Astrocyte (in vitro differentiated cells and primary cell): Measurements from ENCODE around the gene ZEB2. TPM values are rescaled to one million over a fixed set of nuclear protein-coding genes. Genes with fewer than 3 reads are reported as not detected.

Experiments used
- DNase-seq: peaks from one replicate; pipeline ENCODE4 v3.0.0-alpha.2; 2010; ENCODE audit warnings: low read depth
- FAIRE-seq: peaks from 2 replicates; lab custom pipeline; 2011; peaks lifted over from hg19 to GRCh38; lab: Jason Lieb, UNC
- H2AFZ ChIP-seq: 2 replicates; pipeline ENCODE4 v1.6.0; 2012; ENCODE audit warnings: low read depth, low read length, inconsistent platforms
- H3K27ac ChIP-seq: 2 replicates; pipeline ENCODE4 v1.5.1; 2011; ENCODE audit warnings: low read depth, low read length, inconsistent platforms
- H3K27me3 ChIP-seq: 2 replicates; pipeline ENCODE4 v1.6.0; 2011; ENCODE audit warnings: low read length, inconsistent platforms; ENCODE audit not compliant: insufficient read depth
- H3K36me3 ChIP-seq: 2 replicates; pipeline ENCODE4 v1.5.1; 2011; ENCODE audit warnings: low read length, inconsistent platforms; ENCODE audit not compliant: insufficient read depth
- H3K4me1 ChIP-seq: 2 replicates; pipeline ENCODE4 v1.5.1; 2011; ENCODE audit warnings: low read length, inconsistent platforms; ENCODE audit not compliant: insufficient read depth
- H3K4me2 ChIP-seq: 2 replicates; pipeline ENCODE4 v1.6.0; 2012; ENCODE audit warnings: low read length, inconsistent platforms
- H3K4me3 ChIP-seq: 2 replicates; pipeline ENCODE4 v1.5.1; 2011; ENCODE audit warnings: low read depth, mild to moderate bottlenecking, low read length, inconsistent platforms; ENCODE audit not compliant: insufficient read depth
- H3K79me2 ChIP-seq: 2 replicates; pipeline ENCODE4 v1.6.0; 2012; ENCODE audit warnings: mild to moderate bottlenecking, low read length, inconsistent platforms; ENCODE audit not compliant: insufficient read depth
- H3K9ac ChIP-seq: 2 replicates; pipeline ENCODE4 v1.6.0; 2012; ENCODE audit warnings: mild to moderate bottlenecking, low read length, inconsistent platforms
- H3K9me3 ChIP-seq: 2 replicates; pipeline ENCODE4 v1.5.1; 2012; ENCODE audit warnings: low read depth, mild to moderate bottlenecking, low read length, inconsistent platforms; ENCODE audit not compliant: insufficient read depth
- H4K20me1 ChIP-seq: 2 replicates; pipeline ENCODE4 v1.6.0; 2012; ENCODE audit warnings: low read length, inconsistent platforms; ENCODE audit not compliant: insufficient read depth
- H3K27ac Mint-ChIP-seq: one replicate; pipeline ENCODE4 v1.8.0; 2021; ENCODE audit warnings: mild to moderate bottlenecking, mixed read lengths; ENCODE audit not compliant: unreplicated experiment
- H3K27me3 Mint-ChIP-seq: one replicate; pipeline ENCODE4 v1.8.0; 2021; ENCODE audit warnings: low read depth, mixed read lengths; ENCODE audit not compliant: unreplicated experiment
- H3K36me3 Mint-ChIP-seq: one replicate; pipeline ENCODE4 v1.8.0; 2021; ENCODE audit warnings: low read depth, mixed read lengths; ENCODE audit not compliant: unreplicated experiment
- H3K4me1 Mint-ChIP-seq: one replicate; pipeline ENCODE4 v1.8.0; 2021; ENCODE audit warnings: low read depth, mixed read lengths; ENCODE audit not compliant: unreplicated experiment
- H3K4me3 Mint-ChIP-seq: one replicate; pipeline ENCODE4 v1.8.0; 2021; ENCODE audit warnings: mild to moderate bottlenecking, moderate library complexity, mixed read lengths; ENCODE audit not compliant: unreplicated experiment
- H3K9me3 Mint-ChIP-seq: one replicate; pipeline ENCODE4 v1.8.0; 2021; ENCODE audit warnings: mild to moderate bottlenecking, mixed read lengths; ENCODE audit not compliant: unreplicated experiment
- EZH2 ChIP-seq: IDR thresholded peaks from 2 replicates; pipeline ENCODE4 v1.6.1; 2012; ENCODE audit warnings: mild to moderate bottlenecking, low read length, inconsistent platforms; ENCODE audit not compliant: insufficient read depth
- total RNA-seq: library from RNA; stranded (reverse); gene quantifications from 2 replicates; pipeline ENCODE4 v1.2.1, GENCODE V29; 2021
- TF ChIP-seq, protein P1 (sequence below): IDR thresholded peaks from 2 replicates; pipeline ENCODE4 v1.5.1; 2011; ENCODE audit warnings: low read depth, mild to moderate bottlenecking, inconsistent platforms, low read length, moderate library complexity; ENCODE audit not compliant: insufficient read depth

ZEB2 gene
- total RNA-seq, 1 donor from 2014 or later = 84.9 TPM

DNA sequence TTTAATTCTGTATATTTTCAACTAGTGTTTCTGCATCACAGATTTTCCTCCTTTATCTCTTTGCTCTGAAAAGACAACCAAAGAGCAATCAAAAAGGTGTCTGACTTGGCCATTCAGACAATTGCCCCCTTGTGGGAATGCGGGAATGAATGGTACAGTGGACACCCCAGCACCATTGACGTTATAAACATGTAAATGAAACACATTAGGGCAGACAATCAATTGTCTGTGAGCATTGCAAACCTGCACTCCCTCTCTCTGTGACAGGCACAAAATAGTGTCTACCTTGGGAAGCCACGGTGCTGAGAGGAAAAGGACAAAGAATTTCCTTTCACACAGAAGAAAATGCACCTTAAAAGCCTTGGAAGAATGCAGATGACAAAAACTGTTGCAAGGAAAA lies 8.0 kb downstream of the ZEB2 start:
- H3K27ac ChIP-seq = no peak overlapping the region
- no peaks in the 10 kb centered on the region for H3K36me3 ChIP-seq
- H3K27me3 ChIP-seq = no peaks in the 10 kb centered on the region
- no peaks in the 10 kb centered on the region for H3K9me3 ChIP-seq
- peak overlapping the region; percentile 4 for H3K9ac ChIP-seq
- no peak for DNase-seq
- no peaks in the 10 kb centered on the region for H3K27me3 Mint-ChIP-seq
- H3K4me1 Mint-ChIP-seq = peaks cover 74% of the 10 kb centered on the region
- H3K4me1 ChIP-seq = peaks cover 58% of the 10 kb centered on the region
- no peak overlapping the region for H3K4me3 ChIP-seq
- no peak for FAIRE-seq
- TF ChIP-seq, protein P1, sequence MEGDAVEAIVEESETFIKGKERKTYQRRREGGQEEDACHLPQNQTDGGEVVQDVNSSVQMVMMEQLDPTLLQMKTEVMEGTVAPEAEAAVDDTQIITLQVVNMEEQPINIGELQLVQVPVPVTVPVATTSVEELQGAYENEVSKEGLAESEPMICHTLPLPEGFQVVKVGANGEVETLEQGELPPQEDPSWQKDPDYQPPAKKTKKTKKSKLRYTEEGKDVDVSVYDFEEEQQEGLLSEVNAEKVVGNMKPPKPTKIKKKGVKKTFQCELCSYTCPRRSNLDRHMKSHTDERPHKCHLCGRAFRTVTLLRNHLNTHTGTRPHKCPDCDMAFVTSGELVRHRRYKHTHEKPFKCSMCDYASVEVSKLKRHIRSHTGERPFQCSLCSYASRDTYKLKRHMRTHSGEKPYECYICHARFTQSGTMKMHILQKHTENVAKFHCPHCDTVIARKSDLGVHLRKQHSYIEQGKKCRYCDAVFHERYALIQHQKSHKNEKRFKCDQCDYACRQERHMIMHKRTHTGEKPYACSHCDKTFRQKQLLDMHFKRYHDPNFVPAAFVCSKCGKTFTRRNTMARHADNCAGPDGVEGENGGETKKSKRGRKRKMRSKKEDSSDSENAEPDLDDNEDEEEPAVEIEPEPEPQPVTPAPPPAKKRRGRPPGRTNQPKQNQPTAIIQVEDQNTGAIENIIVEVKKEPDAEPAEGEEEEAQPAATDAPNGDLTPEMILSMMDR = peak; percentile 6
- no peak for TF ChIP-seq EZH2
- no peaks in the 10 kb centered on the region for H3K9me3 Mint-ChIP-seq
- H3K27ac Mint-ChIP-seq = peak overlapping the region; percentile 93
- H4K20me1 ChIP-seq = peaks cover 19% of the 10 kb centered on the region
- H2AFZ ChIP-seq = no peak overlapping the region
- H3K4me2 ChIP-seq = peak overlapping the region; percentile 98
- H3K79me2 ChIP-seq = peaks cover 92% of the 10 kb centered on the region
- peaks cover 2% of the 10 kb centered on the region for H3K36me3 Mint-ChIP-seq
- peak overlapping the region; percentile 93 for H3K4me3 Mint-ChIP-seq

DNA sequence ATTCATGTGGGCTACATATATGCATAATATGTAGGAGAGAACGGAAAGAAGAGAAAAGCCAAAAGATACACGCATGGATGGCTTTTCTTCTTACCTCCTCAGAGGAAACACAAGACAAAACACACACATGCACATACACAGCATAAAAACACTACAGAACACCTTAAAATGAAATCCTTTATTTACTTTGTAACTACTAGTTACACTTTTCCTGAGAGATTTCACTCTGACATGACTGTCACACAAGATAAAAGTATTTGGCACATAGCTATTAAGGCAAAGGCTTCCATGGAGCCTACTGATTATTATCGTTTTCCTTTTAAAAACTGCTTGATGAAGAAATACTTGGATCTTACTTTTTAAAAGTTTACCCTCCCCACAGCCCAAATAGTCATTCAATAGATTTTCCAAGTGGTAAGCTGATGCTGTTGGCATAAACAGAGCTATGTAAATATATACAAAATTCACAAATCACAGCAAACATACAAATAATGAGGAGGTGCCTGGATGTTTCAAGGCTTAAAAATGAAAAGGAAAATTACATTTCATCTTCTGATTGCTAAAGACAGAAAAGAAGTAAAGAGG lies 8.6 kb downstream of the ZEB2 start:
- no peak overlapping the region for H2AFZ ChIP-seq
- no peaks in the 10 kb centered on the region for H3K9me3 ChIP-seq
- peak overlapping the region; percentile 52 for H3K27ac ChIP-seq
- DNase-seq (no peak), FAIRE-seq (peak; percentile 9)
- H3K79me2 ChIP-seq = peaks cover 95% of the 10 kb centered on the region
- no peaks in the 10 kb centered on the region for H3K27me3 Mint-ChIP-seq
- H3K36me3 ChIP-seq = no peaks in the 10 kb centered on the region
- H3K36me3 Mint-ChIP-seq = peaks cover 2% of the 10 kb centered on the region
- H3K27ac Mint-ChIP-seq = peak overlapping the region; percentile 100
- peaks cover 58% of the 10 kb centered on the region for H3K4me1 ChIP-seq
- H3K27me3 ChIP-seq = no peaks in the 10 kb centered on the region
- TF ChIP-seq, protein P1 = no peak
- no peak for TF ChIP-seq EZH2
- H3K9ac ChIP-seq = peak overlapping the region; percentile 64
- H3K4me1 Mint-ChIP-seq = peaks cover 74% of the 10 kb centered on the region
- H3K4me2 ChIP-seq = peak overlapping the region; percentile 79
- H3K4me3 ChIP-seq = no peak overlapping the region
- H3K4me3 Mint-ChIP-seq = peak overlapping the region; percentile 77
- H3K9me3 Mint-ChIP-seq = no peaks in the 10 kb centered on the region
- H4K20me1 ChIP-seq = peaks cover 19% of the 10 kb centered on the region

DNA sequence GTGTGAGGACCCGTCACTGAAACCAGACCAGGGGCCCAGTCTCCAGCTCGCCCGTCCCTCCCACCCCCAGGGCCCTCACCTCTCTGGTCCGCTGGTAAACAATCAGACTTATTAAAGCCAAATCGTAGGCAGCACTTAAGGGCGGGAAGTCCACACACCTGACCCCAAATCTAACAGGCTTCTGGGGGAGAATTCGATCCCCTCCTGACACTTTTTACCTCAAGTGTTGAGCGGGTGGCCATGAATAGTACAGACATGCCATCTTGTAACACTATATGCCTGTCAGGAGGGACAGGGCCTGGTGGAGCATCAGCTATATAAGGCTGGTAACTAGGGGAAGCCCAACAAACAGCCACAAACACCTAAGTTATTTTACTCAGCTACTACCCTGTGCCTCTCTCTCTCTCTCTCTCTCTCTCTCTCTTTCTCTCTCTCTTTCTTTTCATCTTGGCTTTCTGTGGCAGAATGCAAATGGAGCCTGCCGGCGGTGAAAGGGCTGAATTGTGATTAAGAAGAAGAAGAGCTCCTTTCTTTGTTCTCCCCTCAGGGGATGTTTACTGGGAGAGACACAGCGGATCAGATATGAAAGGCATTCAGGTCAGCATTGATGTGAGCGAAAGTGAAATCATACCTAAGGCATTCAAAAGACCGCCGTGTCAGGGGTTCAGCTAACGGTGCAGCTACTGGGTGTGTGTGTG lies 9.5 kb downstream of the ZEB2 start:
- peaks cover under 1% of the 10 kb centered on the region for H3K36me3 Mint-ChIP-seq
- H3K27me3 Mint-ChIP-seq = no peaks in the 10 kb centered on the region
- DNase-seq (peak; percentile 92), FAIRE-seq (no peak)
- TF ChIP-seq EZH2 = no peak
- TF ChIP-seq, protein P1 = no peak
- peaks cover 58% of the 10 kb centered on the region for H3K4me1 ChIP-seq
- peaks cover 21% of the 10 kb centered on the region for H4K20me1 ChIP-seq
- H3K4me2 ChIP-seq = peak overlapping the region; percentile 79
- no peak overlapping the region for H2AFZ ChIP-seq
- peak overlapping the region; percentile 52 for H3K27ac ChIP-seq
- H3K4me1 Mint-ChIP-seq = peaks cover 81% of the 10 kb centered on the region
- no peaks in the 10 kb centered on the region for H3K9me3 Mint-ChIP-seq
- no peaks in the 10 kb centered on the region for H3K9me3 ChIP-seq
- peak overlapping the region; percentile 20 for H3K4me3 ChIP-seq
- peaks cover 92% of the 10 kb centered on the region for H3K79me2 ChIP-seq
- no peaks in the 10 kb centered on the region for H3K36me3 ChIP-seq
- peak overlapping the region; percentile 64 for H3K9ac ChIP-seq
- H3K27ac Mint-ChIP-seq = peak overlapping the region; percentile 100
- H3K27me3 ChIP-seq = no peaks in the 10 kb centered on the region
- peak overlapping the region; percentile 77 for H3K4me3 Mint-ChIP-seq
